GOT3 (cell line): ENCODE results near the gene SESTD1.

Experiments used
- DNase-seq: peaks from one replicate; lab custom pipeline; 2025; ENCODE audit warnings: mixed read lengths; lab: John Stamatoyannopoulos, UW

The SESTD1 gene

DNA sequence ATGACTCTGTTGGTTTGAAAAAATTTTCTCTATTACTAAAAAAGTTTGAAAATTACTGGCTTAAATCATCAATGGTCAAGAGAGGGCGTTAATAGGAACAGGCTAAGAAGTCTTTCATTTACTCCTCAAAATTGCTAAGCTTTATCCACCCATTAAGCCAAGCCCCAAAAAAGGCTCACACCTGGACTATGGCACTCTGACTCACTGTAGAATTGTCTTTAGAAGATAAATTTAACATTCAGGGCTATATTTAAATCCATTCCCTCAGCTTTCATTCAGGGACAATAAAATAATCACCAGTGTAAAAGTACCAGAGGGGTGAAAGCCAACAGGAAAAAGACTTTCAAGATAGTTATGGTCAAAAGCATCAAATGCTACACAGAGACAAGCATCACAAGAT, 80.0 kb downstream of the SESTD1 start:
- DNase-seq: no peak

DNA sequence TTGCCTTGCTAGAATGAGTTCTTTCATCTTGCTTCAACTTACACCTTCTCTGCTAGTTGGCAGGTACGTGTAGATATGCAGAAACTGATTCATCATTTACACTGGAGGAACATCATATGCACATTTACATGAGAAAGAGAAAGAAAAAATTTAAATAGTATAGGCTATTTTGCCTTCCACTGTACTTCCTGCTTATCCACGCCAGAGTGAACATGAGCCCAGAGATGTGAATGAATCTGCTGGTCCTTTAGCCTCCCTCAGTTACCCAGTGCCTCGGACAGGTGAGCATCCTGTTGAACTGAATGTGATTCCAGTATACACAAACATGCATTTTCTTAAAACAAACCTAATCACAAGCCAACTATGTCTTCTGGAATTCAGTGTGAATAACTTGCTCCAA, 83.6 kb downstream of the SESTD1 start:
- no peak for DNase-seq

DNA sequence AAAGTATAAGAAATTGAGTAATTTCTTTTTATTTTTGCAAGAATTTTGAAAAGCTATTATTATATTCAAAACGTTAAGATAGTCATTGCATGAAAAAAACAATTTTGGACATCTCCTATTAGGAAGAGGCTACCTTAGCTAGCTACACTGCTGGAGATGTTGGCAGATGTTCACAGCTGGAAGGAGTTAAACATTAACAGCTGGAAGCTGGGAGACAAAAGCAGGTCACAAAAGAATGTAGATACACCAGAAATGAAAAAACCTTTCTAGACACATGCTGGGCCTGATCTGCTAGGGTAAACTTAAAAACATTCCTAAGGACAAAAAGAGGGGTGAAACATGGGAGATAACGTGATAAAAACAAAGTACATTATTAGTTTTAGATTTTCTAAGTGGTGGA, 84.4 kb downstream of the SESTD1 start:
- no peak for DNase-seq

DNA sequence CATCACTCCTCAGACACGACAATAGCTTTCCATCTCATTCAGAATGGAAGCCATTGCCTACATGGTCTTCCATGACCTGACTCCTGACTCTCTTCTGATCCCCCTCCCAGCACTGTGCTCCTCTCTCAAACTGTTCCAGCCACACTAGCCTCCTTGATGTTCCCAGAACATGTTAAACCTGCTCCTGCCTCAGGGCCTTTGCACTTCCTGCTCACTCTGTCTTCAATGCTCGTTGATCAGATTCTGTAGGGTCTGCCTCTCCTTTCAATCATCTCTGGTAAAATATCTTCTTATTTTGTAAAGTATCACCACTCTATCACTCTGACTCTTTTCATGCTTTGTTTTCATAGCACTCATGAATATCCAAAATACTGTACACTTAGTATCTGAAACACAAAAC, 84.9 kb downstream of the SESTD1 start:
- DNase-seq: no peak

DNA sequence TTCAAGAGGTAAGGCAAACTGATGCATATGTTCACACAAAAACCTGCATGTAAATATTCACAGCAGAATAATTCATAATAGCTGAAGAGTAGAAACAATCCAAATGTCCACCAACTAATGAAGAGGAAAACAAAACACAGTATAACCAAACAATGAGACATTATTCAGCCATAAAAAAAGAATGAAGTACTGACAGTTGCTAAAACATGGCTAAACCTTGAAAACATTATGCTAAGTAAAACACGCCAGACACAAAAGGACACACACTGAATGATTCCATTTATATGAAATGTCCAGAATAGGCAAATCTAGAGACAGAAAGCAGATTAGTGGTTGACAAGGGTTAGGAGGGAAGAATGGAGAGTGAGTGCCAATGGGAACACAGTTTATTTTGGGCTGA, 86.9 kb downstream of the SESTD1 start:
- DNase-seq: no peak

DNA sequence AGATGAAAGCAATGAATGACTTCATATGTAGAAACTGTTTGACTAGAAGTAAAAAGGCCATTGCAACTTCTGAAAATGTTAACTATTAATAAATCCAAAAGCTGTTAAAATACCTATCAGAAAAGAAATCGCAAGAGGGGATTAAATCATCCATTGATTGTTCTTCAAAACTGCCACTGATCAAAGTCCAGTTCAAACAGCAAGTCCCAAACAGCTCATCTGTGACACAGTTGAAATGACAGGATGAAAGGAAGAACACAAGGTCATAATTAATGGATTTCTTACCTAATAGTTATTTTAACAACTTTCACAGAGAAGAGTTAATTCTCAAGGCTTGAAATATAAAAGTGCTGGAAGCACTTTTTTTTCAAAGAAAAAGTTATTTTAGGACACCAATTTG, 90.4 kb downstream of the SESTD1 start:
- no peak for DNase-seq

DNA sequence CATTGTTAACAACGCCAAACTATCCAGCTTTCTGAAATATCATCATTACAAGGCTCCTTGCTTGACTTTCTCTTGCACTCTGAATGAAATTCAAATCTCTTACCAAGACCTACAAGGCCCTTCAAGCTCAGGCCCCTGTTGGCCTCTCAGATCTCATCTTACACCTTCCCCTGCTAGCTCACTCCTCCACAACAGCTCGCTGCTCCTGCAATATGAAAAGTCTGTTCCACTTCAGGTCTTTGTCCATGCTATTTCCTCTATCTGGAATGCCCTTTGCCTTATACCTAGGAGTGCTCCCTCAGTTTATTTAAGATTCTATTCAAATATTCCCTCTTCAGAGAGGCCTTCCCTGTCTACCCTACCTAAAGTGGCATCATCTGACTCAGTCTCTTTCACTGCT, 91.7 kb downstream of the SESTD1 start:
- no peak for DNase-seq

DNA sequence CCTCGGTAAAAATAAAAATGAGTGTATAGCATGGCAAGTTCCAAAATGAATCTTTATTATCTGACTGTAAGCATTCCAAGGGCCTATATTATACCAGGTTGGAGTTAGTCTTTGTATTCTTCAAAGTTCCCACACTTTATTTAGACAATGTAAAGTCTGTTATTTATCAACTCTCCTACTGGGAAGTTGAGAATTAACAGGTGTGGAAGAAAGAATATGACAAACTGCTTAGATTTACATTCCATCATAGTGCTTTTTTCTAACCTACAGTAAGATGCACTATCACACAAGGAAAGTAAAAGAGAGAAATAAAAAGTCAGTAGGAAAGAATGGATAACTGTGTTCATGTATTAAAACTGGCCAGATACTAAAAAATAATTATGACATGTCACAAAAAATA, 93.3 kb downstream of the SESTD1 start:
- DNase-seq: no peak

DNA sequence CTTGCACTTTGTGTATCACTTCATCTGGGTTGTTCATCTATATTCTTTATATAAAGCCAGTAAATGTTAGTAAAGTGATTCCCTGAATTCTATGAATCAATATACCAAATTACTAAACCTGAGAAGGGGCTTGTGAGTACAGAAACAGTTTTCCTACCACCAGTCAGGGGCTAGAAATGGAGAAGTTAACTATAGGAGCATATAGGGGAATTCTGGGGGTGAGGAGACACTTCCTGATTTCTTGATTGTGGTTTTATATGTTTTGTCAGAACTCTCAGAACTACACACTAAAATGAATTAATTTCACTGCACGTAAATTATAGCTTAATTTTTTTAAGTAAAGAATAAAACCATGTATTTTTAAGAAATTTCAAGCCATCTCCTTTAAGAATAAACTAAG, 93.7 kb downstream of the SESTD1 start:
- no peak for DNase-seq

DNA sequence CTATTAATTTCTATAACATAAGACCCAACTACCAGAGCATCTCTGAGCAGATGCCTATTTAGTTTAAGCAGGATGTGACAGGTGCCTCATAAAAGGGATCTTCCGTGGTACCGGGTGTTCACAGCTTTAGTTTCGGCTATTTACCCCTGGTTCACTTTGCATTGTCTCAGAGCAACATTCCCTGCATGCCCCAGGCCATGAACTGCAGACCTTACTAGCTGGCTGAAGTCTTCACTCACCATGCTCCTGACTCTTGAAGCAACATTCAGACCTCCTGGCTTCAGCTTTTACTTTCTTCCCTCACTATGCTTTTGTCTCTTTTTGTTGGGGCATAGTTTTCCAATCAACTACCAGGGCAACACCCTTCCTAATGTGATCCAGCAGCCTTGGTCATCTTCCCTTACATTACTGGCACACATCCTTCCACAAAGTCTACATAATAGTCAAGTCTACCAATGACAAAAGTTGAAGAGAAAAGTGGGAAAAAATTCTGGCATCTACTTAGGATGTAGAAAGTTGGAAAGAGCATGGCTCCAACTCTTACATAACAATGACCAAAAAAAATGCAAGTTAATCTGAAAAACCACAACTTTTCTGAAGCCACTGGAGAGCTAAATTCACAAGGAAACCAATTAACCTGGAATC, 99.2 kb downstream of the SESTD1 start:
- DNase-seq: no peak

DNA sequence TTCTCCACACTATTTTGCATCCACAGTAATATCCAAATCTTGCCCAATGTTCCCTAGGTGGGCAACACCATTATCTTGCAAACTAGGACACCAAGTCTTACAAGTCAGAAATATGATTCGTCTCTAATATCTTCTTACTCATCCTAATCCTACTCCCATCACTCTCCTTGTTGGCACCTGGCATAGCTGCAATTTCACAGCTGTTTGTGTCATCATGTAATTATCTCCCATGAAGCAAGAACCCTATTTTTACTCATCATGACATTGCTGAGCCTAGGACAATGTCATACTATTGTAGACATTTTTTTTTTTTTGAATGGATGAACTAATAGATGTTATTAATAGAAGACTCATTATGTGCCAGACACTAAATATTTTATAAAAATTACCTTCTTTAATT, 123.4 kb downstream of the SESTD1 start:
- no peak for DNase-seq

DNA sequence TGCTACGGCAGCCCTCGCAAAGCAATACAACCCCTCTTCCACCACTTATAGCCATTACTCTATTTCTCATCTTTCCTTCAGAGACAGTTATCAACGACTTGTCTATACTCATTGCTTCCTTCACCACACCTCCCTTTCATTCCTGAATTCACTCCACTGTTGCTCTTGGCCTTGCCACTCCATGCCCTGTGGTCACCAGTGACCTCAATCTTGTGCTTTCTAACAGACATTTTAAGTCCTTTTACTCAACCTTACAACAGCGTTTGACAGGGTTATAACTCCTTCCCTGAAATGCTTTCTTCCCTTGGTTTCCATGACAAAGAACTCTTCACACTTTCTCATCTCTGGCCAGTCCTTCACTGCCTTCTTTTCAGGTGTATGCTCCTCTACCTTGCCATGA, 124.1 kb downstream of the SESTD1 start:
- DNase-seq: no peak

DNA sequence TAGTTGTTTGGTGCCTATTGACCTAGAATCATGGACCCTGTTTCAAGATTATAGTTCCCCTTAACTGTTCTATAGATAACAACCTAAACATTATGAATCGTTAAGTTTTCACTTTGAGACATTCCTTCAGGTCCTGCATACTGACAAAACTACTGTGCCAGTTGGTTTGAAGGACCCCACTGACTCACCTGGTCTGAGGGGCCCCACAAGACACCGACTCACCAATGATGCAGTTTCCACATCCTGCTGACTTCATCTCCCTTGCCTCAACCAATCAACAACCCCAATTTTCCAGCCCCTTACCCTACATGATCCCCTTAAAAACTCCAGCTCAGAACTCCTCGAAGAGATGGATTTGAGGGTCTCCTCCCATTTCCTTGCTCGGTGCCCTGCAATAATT, 125.1 kb downstream of the SESTD1 start:
- DNase-seq: no peak

DNA sequence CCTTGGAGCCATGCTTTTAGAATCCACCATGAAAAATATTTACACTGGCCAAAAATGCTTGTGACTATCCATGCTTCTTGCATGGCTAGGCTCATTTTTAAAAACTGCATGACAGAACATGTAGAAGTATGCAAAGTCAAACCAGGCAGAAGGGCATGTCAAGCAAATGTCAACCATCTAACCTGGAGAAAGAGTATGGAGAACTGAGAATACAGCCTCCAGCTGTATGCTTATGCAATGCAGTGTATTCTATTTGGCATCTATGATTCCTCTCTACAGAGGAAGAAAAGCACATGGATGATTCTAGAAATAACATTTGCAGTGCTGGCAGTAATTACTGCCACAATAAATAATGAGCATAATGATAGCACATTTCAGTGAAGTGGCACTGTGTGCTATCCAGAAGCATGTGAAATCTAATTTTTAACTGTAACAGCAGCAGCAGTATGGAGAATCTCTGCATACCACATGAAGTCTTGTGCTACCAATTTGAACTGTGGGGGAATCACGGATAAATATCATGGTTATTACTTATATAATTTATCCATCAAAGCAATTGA, 127.4 kb downstream of the SESTD1 start:
- no peak for DNase-seq

DNA sequence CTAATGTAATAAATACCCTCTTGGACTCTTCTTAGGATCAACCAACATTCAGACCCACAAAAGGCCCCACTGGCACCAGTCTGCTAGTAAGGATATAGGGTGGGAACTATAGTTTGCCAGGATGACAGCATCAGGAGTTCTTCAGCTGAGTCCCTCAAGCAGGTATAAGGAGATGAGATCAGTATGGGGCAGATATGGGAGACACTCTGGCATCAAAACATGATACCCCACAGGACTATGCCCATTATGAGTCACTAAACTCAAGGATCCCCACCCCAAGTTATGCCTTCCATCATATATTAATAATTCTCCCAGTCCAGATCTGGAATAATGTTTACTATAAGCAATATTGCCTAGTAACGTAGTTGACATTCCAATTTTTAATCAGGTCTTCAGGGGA, 131.6 kb downstream of the SESTD1 start:
- DNase-seq: no peak

DNA sequence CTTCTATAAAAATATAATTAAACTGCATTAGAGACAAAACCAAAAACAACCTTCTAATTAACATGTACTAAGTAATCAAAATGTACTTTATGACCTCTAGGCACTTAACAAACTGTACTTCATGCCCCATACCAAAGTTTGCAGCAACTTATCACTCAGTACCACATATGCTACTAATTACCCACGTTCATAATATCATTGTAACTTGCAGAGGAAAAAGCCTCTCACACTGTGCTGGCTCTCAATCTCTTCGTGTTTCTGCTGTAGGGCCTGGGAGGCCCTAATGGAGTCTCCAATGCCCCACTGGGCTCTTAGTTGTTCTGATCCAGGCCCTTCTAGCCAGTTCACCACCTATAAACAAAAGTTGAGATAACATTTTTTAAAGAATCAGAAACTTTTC, 132.6 kb downstream of the SESTD1 start:
- no peak for DNase-seq

DNA sequence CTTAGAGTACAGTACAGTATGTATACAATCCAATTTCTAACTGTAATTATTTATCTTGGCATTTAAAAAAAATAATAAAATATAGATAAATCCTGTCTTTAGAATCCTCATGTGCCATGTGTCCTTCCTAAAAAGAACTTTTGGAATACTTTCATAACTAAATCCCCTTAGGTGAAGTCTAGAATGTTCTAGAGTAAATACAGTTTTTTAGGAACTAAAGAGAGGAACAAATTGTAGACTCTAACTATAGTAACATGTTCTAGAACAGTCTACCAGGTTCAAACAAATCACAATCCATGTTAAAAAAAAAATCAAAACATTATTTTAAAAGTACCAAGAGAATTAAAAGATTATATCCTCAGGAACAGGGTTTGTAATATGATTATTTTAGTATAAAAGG, 134.1 kb downstream of the SESTD1 start:
- DNase-seq: no peak

DNA sequence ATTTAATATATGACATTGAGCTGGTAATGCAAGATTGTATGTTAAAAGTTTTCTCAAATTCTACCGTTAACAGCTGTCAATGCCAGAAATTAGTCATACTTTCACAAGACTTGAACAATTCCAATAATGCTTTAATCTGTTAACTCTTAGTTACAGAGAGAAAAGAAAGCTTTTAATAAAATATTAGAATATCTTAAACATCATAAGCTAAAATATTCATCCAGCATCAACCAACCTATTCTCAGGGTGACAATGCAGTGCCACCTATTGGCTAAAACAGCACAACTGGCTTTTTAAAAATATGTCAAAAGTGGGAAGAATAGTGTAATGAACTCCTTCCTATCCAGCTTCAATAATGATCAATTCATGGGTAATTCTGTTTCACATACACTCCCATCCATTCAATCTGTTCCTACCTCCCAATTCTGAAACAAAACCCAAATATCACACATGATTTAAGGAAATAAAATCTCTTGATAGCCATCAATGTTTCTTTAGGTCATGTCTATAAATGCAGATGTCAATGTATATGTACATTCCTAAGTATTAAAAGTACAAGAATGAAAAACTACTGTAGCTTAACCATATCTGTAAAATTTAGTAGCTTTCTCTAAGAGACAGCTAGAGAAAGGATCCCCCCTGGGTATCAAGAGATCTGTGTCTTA, 134.9 kb downstream of the SESTD1 start:
- DNase-seq: no peak

DNA sequence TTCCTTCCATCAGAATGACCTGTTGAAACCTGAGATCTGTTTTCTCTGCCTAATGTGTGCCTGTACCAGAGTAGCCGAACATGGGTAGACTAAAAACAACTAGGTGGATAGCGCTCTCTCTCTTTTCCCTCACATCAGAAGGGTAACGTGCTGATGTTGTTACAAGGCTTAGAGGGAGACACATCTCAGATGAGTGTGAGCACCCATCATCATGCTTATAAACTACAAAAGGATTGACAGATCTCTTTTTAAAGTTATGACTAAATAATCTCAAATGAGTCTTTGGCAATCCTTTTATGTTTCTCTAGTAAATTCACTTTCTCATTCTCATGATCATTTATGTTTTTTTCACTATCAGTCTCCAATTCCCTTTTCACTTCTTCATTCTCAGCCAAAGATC, 139.2 kb downstream of the SESTD1 start:
- no peak for DNase-seq

DNA sequence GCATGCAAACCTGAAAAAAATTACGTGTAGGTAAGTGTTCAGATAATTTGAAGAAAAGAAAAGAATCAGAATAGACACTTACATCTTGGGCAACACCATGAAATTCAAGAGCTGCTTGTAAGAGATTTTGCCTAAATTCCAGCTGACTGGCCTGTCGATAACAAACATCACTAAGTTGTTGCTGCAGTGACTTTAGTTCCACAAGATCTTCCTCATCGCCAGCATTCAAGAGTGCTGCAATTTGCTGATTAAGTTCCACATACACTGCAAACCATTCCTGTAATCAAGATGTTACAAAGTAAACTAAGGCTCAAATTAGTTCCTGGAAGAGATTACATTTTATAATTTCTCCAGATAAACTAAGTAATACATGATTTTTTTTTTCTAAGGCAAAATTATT, 140.3 kb downstream of the SESTD1 start:
- DNase-seq: no peak

DNA sequence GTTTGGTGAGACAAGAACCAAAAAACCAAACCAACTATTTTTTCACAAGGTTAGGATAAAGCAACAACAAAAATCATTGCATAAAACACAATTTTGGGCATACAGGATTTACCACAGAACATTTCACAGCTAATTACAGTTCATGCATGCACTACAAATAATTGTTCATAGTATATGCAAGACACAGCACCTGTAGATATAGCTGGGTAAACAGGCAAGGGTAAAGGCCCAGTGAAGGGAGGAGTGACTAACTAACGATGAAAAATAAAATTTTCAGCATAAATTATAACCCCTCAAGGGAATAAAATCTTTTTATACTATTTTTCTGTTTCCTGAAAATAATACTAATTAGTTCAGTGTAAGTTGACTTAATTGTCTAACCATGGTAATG, 141.4 kb downstream of the SESTD1 start:
- DNase-seq: no peak

DNA sequence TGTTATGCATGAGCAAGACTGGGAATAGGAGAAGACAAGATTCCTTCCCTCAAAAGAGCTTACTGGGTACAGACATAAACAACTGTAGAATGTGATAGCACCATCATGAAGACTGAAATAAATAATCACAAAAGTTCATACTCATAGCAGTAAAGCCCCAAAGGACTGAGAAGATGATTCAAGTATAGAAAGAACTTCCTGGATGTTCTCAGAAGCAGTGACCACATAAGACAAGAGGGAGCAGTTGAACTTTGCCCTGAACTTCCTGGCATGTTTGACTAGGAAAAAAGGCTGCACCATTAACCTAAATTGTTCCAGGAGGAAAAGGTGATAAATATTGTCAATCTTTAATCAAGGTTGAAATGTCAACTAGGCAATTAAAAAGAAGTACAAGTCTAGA, 156.9 kb downstream of the SESTD1 start:
- DNase-seq: no peak

DNA sequence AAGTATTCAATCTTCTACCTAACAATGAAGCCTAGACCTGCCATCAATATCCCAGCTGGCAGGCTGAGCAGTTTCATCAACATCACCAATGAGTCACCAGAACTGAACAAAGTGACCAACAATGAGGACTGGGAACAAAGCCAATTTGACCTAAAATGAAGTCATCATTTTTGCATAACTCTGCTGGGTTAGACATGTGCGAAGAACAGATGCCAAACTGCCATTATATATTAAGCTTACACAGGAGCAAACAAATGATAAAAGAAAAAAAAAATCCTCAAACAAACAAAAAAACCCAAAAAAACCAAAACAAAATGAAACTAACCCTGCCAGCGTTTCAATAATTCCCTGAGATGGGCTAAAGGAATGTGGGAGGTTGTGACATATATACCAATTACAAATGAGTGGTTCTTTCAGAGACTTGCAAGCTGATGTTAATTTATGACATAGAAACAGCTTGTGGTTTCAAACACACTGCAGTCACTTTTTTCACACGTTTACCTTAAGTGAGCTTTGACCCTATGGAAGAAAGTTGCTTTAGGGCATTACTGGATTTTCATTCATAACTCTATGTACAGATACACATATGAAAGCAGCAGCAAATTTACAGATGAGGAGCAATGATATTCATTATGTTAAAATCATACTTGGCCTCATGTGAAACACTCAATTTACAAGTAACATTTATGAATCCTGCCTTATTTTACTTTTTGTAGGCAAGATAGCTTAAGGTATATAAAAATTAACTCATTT, 157.8 kb downstream of the SESTD1 start:
- DNase-seq: no peak
